CD14-positive monocyte (primary cell): Measurements from ENCODE around the gene BAZ2B. TPM values are rescaled to one million over a fixed set of nuclear protein-coding genes. Genes with fewer than 3 reads are reported as not detected.

Source experiments
- DNase-seq, 3 donors: peaks; one replicate each; pipeline ENCODE4 v3.0.0-alpha.2; 2011 to 2022
- H2AFZ ChIP-seq: 2 replicates; pipeline ENCODE4 v1.6.0; 2012; ENCODE audit warnings: mild to moderate bottlenecking, low read depth, low read length, inconsistent platforms; ENCODE audit not compliant: insufficient read depth, poor library complexity, severe bottlenecking
- H3K27ac ChIP-seq, 2 donors: 1 replicate in 1 of 2; 2 replicates in 1 of 2; pipeline ENCODE4 v1.5.1; 2012 to 2013; ENCODE audit warnings: low read length in 2 of 2, control low read depth in 1 of 2, inconsistent platforms in 1 of 2, low read depth in 1 of 2, mild to moderate bottlenecking in 1 of 2
- H3K27me3 ChIP-seq, 2 donors: one replicate each; pipeline versions ENCODE4 v1.6.0 to v1.6.1; 2011 to 2013; ENCODE audit warnings: low read length in 2 of 2; ENCODE audit not compliant: control insufficient read depth in 2 of 2, insufficient read depth in 2 of 2
- H3K36me3 ChIP-seq, 2 donors: replicated peaks in 1 of 2; 1 replicate in 1 of 2; 2 replicates in 1 of 2; pipeline versions ENCODE4 v1.5.1 to v1.6.1; 2012 to 2013; ENCODE audit warnings: low read length in 2 of 2, control low read depth in 1 of 2, inconsistent platforms in 1 of 2, mild to moderate bottlenecking in 1 of 2; ENCODE audit not compliant: insufficient read depth in 2 of 2, control insufficient read depth in 1 of 2
- H3K4me1 ChIP-seq, 2 donors: 1 replicate in 1 of 2; 2 replicates in 1 of 2; pipeline versions ENCODE4 v1.5.1 to v1.6.1; 2012 to 2013; ENCODE audit warnings: low read length in 2 of 2, control low read depth in 1 of 2, inconsistent platforms in 1 of 2, mild to moderate bottlenecking in 1 of 2, moderate library complexity in 1 of 2; ENCODE audit not compliant: insufficient read depth in 2 of 2, control insufficient read depth in 1 of 2
- H3K4me2 ChIP-seq: replicated peaks from 2 replicates; pipeline ENCODE3; 2012; ENCODE audit warnings: low read length, moderate library complexity, mild to moderate bottlenecking; ENCODE audit not compliant: poor library complexity, severe bottlenecking; ENCODE audit errors: extremely low read depth
- H3K4me3 ChIP-seq, 3 experiments: fragments of 200-600 bp in 1 of 3; sonication (generic) in 1 of 3; replicated peaks in 1 of 3; 1 replicate in 2 of 3; 2 replicates in 1 of 3; pipeline ENCODE4 v1.5.1; 2011 to 2013; ENCODE audit warnings: low read length in 3 of 3, mild to moderate bottlenecking in 3 of 3, control low read depth in 2 of 3, low read depth in 2 of 3, inconsistent platforms in 1 of 3, moderate library complexity in 1 of 3
- H3K79me2 ChIP-seq: 2 replicates; pipeline ENCODE4 v1.6.0; 2012; ENCODE audit warnings: mild to moderate bottlenecking, control low read depth, inconsistent platforms, low read length, moderate library complexity; ENCODE audit not compliant: insufficient read depth
- H3K9ac ChIP-seq: 2 replicates; pipeline ENCODE4 v1.6.0; 2017; ENCODE audit warnings: low read length, mild to moderate bottlenecking; ENCODE audit not compliant: insufficient read depth, poor library complexity, severe bottlenecking
- H3K9me3 ChIP-seq, 2 donors: replicated peaks in 1 of 2; 1 replicate in 1 of 2; 2 replicates in 1 of 2; pipeline versions ENCODE4 v1.5.1 to v1.6.1; 2012 to 2013; ENCODE audit warnings: low read length in 2 of 2, control low read depth in 1 of 2; ENCODE audit not compliant: control insufficient read depth in 1 of 2, insufficient read depth in 1 of 2
- H4K20me1 ChIP-seq: 2 replicates; pipeline ENCODE4 v1.6.0; 2012; ENCODE audit warnings: mild to moderate bottlenecking, low read length, control low read depth, moderate library complexity; ENCODE audit not compliant: insufficient read depth
- H3K27ac Mint-ChIP-seq, 7 donors: one replicate each; pipeline ENCODE4 v1.8.0; 2020; ENCODE audit warnings: mild to moderate bottlenecking in 7 of 7, mixed read lengths in 7 of 7, moderate library complexity in 6 of 7, inconsistent platforms in 2 of 7
- H3K27me3 Mint-ChIP-seq, 3 donors: one replicate each; pipeline ENCODE4 v1.8.0; 2021 to 2022; ENCODE audit warnings: low read depth in 3 of 3, mild to moderate bottlenecking in 3 of 3, mixed read lengths in 3 of 3, moderate library complexity in 3 of 3, inconsistent platforms in 1 of 3
- H3K36me3 Mint-ChIP-seq, 2 donors: one replicate each; pipeline ENCODE4 v1.8.0; 2020; ENCODE audit warnings: mixed read lengths in 2 of 2, inconsistent platforms in 1 of 2, mild to moderate bottlenecking in 1 of 2
- H3K4me1 Mint-ChIP-seq: one replicate; pipeline ENCODE4 v1.8.0; 2020; ENCODE audit warnings: mild to moderate bottlenecking, mixed read lengths
- H3K4me3 Mint-ChIP-seq, 2 donors: one replicate each; pipeline ENCODE4 v1.8.0; 2020; ENCODE audit warnings: mild to moderate bottlenecking in 2 of 2, mixed read lengths in 2 of 2, moderate library complexity in 1 of 2
- H3K9me3 Mint-ChIP-seq, 7 donors: one replicate each; pipeline ENCODE4 v1.8.0; 2020 to 2022; ENCODE audit warnings: mixed read lengths in 7 of 7, mild to moderate bottlenecking in 6 of 7, moderate library complexity in 6 of 7, inconsistent platforms in 2 of 7
- CTCF ChIP-seq: fragments of 200-600 bp; IDR thresholded peaks from one replicate; pipeline ENCODE4 v1.8.0; 2022; ENCODE audit warnings: antibody characterized with exemption, mild to moderate bottlenecking
- WGBS: methylation state at CpG from one replicate; pipeline ENCODE4 v1.1.5; 2013; ENCODE audit warnings: missing lambda C conversion rate; ENCODE audit not compliant: insufficient coverage; 5-methylcytosine and 5-hydroxymethylcytosine counted together
- intact Hi-C, 2 donors: fragments of 100-400 bp; cut with micrococcal nuclease; formaldehyde crosslinking; loops; one replicate each; pipeline versions ENCODE4 v1.15.0 to v1.15.1; 2023
- polyA plus RNA-seq, 3 donors: library from polyadenylated mRNA; depleted of rRNA in 1 of 3; unstranded in 2 of 3; stranded (reverse) in 1 of 3; fragments of 300-500 nt in 2 of 3; fragments of >200 nt in 1 of 3; fragmentation: Illumina TruSeq in 2 of 3; gene quantifications; 1 replicate in 2 of 3; 2 replicates in 1 of 3; pipeline ENCODE4 v1.2.3, GENCODE V29; 2012 to 2021

The BAZ2B gene
- polyA plus RNA-seq, 3 donors: 12.9 to 34.2 (median 31.6) TPM

GRCh38 chr2:159307942-159308341, 308.4 kb downstream of the BAZ2B start:
- H3K4me3 ChIP-seq: no peak overlapping the region
- H3K4me3 Mint-ChIP-seq: no peak overlapping the region
- DNase-seq: no peak
- H3K4me2 ChIP-seq: no peak overlapping the region
- no peak overlapping the region for H3K27ac Mint-ChIP-seq
- peaks cover 3 to 6% of the 10 kb centered on the region in 2 donors for H3K9me3 ChIP-seq
- no peaks in the 10 kb centered on the region for H3K4me1 ChIP-seq
- no peaks in the 10 kb centered on the region for H3K36me3 ChIP-seq
- intact Hi-C loops: no loop called here
- H2AFZ ChIP-seq: no peak overlapping the region
- H3K27me3 ChIP-seq: no peaks in the 10 kb centered on the region
- H3K9me3 Mint-ChIP-seq: peaks cover 6 to 15% (median 12%) of the 10 kb centered on the region in 7 donors
- H3K36me3 Mint-ChIP-seq: no peaks in the 10 kb centered on the region
- no peaks in the 10 kb centered on the region for H3K27me3 Mint-ChIP-seq
- no peak overlapping the region for H3K27ac ChIP-seq
- no peak overlapping the region for H3K9ac ChIP-seq
- no peaks in the 10 kb centered on the region for H4K20me1 ChIP-seq
- no peaks in the 10 kb centered on the region for H3K4me1 Mint-ChIP-seq
- H3K79me2 ChIP-seq: no peaks in the 10 kb centered on the region
- no peak for TF ChIP-seq CTCF

- no peaks in the 10 kb centered on the region for H3K27me3 ChIP-seq
These were observed 315.8 kb downstream of the BAZ2B start for GRCh38 chr2:159300586-159300985.

More at GRCh38 chr2:159300586-159300985, 315.8 kb downstream of the BAZ2B start:
- H3K79me2 ChIP-seq: no peaks in the 10 kb centered on the region
- H3K27me3 Mint-ChIP-seq: peaks cover 0 to 2% (median 0%) of the 10 kb centered on the region in 3 donors
- H4K20me1 ChIP-seq: no peaks in the 10 kb centered on the region
- H3K9me3 Mint-ChIP-seq: peaks cover 14 to 31% (median 21%) of the 10 kb centered on the region in 7 donors
- intact Hi-C loops: no loop called here
- no peaks in the 10 kb centered on the region for H3K36me3 Mint-ChIP-seq
- H3K4me3 ChIP-seq: no peak overlapping the region
- no peak overlapping the region for H3K27ac ChIP-seq
- TF ChIP-seq CTCF: no peak
- no peak overlapping the region for H2AFZ ChIP-seq
- no peak overlapping the region for H3K4me3 Mint-ChIP-seq
- H3K27ac Mint-ChIP-seq: no peak overlapping the region
- no peaks in the 10 kb centered on the region for H3K36me3 ChIP-seq
- peaks cover 6 to 9% of the 10 kb centered on the region in 2 donors for H3K9me3 ChIP-seq
- no peaks in the 10 kb centered on the region for H3K4me1 Mint-ChIP-seq
- no peak for DNase-seq
- no peaks in the 10 kb centered on the region for H3K4me1 ChIP-seq
- H3K4me2 ChIP-seq: no peak overlapping the region
- no peak overlapping the region for H3K9ac ChIP-seq
- WGBS: 100% methylated on average over 1 of the region's 3 CpGs
